ENCODE measurements around the gene CD81. TPM values are rescaled to one million over a fixed set of nuclear protein-coding genes. Genes with fewer than 3 reads are reported as not detected.

The CD81 gene
- total and polyA plus RNA-seq, 2 donors (not counting 1 experiment from before 2014, with no cell fraction given) = 438 to 611 TPM

GRCh38 chr11:2431395-2431794 is 54.3 kb downstream of the CD81 start:
- Histone ChIP-seq H3K27me3 (ENCODE audit: control insufficient read depth, insufficient read depth, low read length) (no peaks in the 10 kb centered on the region), H3K4me3 (replicated peaks in 1 of 4; ENCODE audit: control extremely low read depth in 1 of 4, insufficient read depth in 1 of 4, low read depth in 3 of 4, low read length in 4 of 4) (no peak overlapping the region), H3K27ac (ENCODE audit: insufficient read depth, low read length) (no peak overlapping the region), H3K79me2 (ENCODE audit: control insufficient read depth, insufficient read depth, low read length) (no peaks in the 10 kb centered on the region), H3K36me3 (ENCODE audit: control insufficient read depth, insufficient read depth, low read length) (no peaks in the 10 kb centered on the region), H4K20me1 (ENCODE audit: control insufficient read depth, extremely low read depth, insufficient read depth, low read length) (no peaks in the 10 kb centered on the region), H3K9ac (ENCODE audit: insufficient read depth, low read length) (no peak overlapping the region), H3K4me2 (ENCODE audit: extremely low read depth, insufficient read depth, low read length) (no peak overlapping the region), H3K4me1 (ENCODE audit: control insufficient read depth, extremely low read depth, insufficient read depth, low read length) (no peaks in the 10 kb centered on the region), H2AFZ (ENCODE audit: low read length) (no peak overlapping the region), H3K9me3 (ENCODE audit: control insufficient read depth, insufficient read depth, low read depth, low read length) (no peaks in the 10 kb centered on the region)
- TF ChIP-seq EZH2 (IDR thresholded peaks at IDR 0.05; ENCODE audit: low read length, missing control alignments) (no peak), CTCF (conservative IDR thresholded peaks at IDR 0.05 in 1 of 2, IDR thresholded peaks at IDR 0.05 in 1 of 2; ENCODE audit: low read depth in 1 of 2, low read length in 2 of 2) (no peak)
- no peak for DNase-seq (ENCODE audit: low read depth in 2 of 2)

DNA sequence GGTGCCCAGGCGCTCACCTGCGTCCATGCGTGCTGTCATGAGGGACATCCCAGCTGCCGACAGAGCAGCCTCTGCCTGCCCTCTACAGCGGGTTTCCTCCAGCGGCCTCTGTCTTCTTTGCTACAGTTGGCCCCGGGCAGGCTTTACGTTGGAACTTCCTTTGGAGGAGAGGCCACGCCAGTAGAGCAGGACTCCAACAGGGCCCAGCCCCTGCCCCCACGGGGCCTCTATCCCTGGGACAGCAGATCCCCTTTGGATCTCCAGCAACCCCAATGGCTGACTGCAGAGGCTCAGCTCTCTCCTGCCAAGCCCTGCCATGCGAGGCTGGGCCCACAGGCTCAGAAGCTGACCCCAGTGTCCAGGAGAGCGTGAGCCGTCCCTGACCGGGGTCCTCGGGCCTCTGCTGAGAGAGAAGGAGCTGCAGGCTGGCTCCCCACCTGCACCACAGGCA is 55.1 kb downstream of the CD81 start:
- DNase-seq (ENCODE audit: low read depth in 2 of 2) = no peak
- Histone ChIP-seq H3K9ac (ENCODE audit: insufficient read depth, low read length) (no peak overlapping the region), H3K9me3 (ENCODE audit: control insufficient read depth, insufficient read depth, low read depth, low read length) (no peaks in the 10 kb centered on the region), H3K4me2 (ENCODE audit: extremely low read depth, insufficient read depth, low read length) (no peak overlapping the region), H3K4me3 (replicated peaks in 1 of 4; ENCODE audit: control extremely low read depth in 1 of 4, insufficient read depth in 1 of 4, low read depth in 3 of 4, low read length in 4 of 4) (no peak overlapping the region), H3K79me2 (ENCODE audit: control insufficient read depth, insufficient read depth, low read length) (no peaks in the 10 kb centered on the region), H4K20me1 (ENCODE audit: control insufficient read depth, extremely low read depth, insufficient read depth, low read length) (no peaks in the 10 kb centered on the region), H3K27me3 (ENCODE audit: control insufficient read depth, insufficient read depth, low read length) (no peaks in the 10 kb centered on the region), H3K36me3 (ENCODE audit: control insufficient read depth, insufficient read depth, low read length) (no peaks in the 10 kb centered on the region), H2AFZ (ENCODE audit: low read length) (no peak overlapping the region), H3K27ac (ENCODE audit: insufficient read depth, low read length) (no peak overlapping the region), H3K4me1 (ENCODE audit: control insufficient read depth, extremely low read depth, insufficient read depth, low read length) (no peaks in the 10 kb centered on the region)
- no peak for TF ChIP-seq CTCF (conservative IDR thresholded peaks at IDR 0.05 in 1 of 2, IDR thresholded peaks at IDR 0.05 in 1 of 2; ENCODE audit: low read depth in 1 of 2, low read length in 2 of 2)
- no peak for TF ChIP-seq EZH2 (IDR thresholded peaks at IDR 0.05; ENCODE audit: low read length, missing control alignments)

- H3K9ac ChIP-seq (ENCODE audit: insufficient read depth, low read length) = no peak overlapping the region
- H2AFZ ChIP-seq (ENCODE audit: low read length) = no peak overlapping the region
- no peaks in the 10 kb centered on the region for H4K20me1 ChIP-seq (ENCODE audit: control insufficient read depth, extremely low read depth, insufficient read depth, low read length)
- H3K4me3 ChIP-seq (replicated peaks in 1 of 4; ENCODE audit: control extremely low read depth in 1 of 4, insufficient read depth in 1 of 4, low read depth in 3 of 4, low read length in 4 of 4) = no peak overlapping the region
- DNase-seq (ENCODE audit: low read depth in 2 of 2) = no peak
- H3K27ac ChIP-seq (ENCODE audit: insufficient read depth, low read length) = no peak overlapping the region
- no peaks in the 10 kb centered on the region for H3K79me2 ChIP-seq (ENCODE audit: control insufficient read depth, insufficient read depth, low read length)
- H3K4me2 ChIP-seq (ENCODE audit: extremely low read depth, insufficient read depth, low read length) = no peak overlapping the region
- no peaks in the 10 kb centered on the region for H3K27me3 ChIP-seq (ENCODE audit: control insufficient read depth, insufficient read depth, low read length)
- H3K4me1 ChIP-seq (ENCODE audit: control insufficient read depth, extremely low read depth, insufficient read depth, low read length) = no peaks in the 10 kb centered on the region
- no peaks in the 10 kb centered on the region for H3K9me3 ChIP-seq (ENCODE audit: control insufficient read depth, insufficient read depth, low read depth, low read length)
- H3K36me3 ChIP-seq (ENCODE audit: control insufficient read depth, insufficient read depth, low read length) = no peaks in the 10 kb centered on the region
- TF ChIP-seq CTCF (conservative IDR thresholded peaks at IDR 0.05 in 1 of 2, IDR thresholded peaks at IDR 0.05 in 1 of 2; ENCODE audit: low read depth in 1 of 2, low read length in 2 of 2) = no peak
- TF ChIP-seq EZH2 (IDR thresholded peaks at IDR 0.05; ENCODE audit: low read length, missing control alignments) = no peak
Observed at GRCh38 chr11:2432628-2433071, 55.5 kb downstream of the CD81 start.
